GM18502 (cell line): Measurements from ENCODE around the gene MLNR.

Experiments
- ATAC-seq: cut with Tn5 transposase; IDR thresholded peaks from one replicate; pipeline ENCODE4 v1.9.1; 2021; ENCODE audit warnings: mild to moderate bottlenecking; ENCODE audit not compliant: unreplicated experiment, poor library complexity

Gene MLNR

GRCh38 chr13:49225223-49226042 is 5.3 kb downstream of the MLNR start:
- ATAC-seq, result no peak

- no peak for ATAC-seq
Observed at GRCh38 chr13:49226613-49227012, 6.5 kb downstream of the MLNR start.

GRCh38 chr13:49234741-49235140 is 14.6 kb downstream of the MLNR start:
- no peak for ATAC-seq

- no peak for ATAC-seq
Observed at GRCh38 chr13:49235856-49236431, 15.8 kb downstream of the MLNR start.

- no peak for ATAC-seq
Observed at GRCh38 chr13:49238621-49239020, 18.5 kb downstream of the MLNR start.

- peak; percentile 47 for ATAC-seq
Observed at GRCh38 chr13:49240017-49240416, 19.9 kb downstream of the MLNR start.

GRCh38 chr13:49241296-49241695 is 21.2 kb downstream of the MLNR start:
- ATAC-seq, result no peak

GRCh38 chr13:49245101-49245500 is 25.0 kb downstream of the MLNR start:
- ATAC-seq, result no peak

- peak; percentile 41 for ATAC-seq
Observed at GRCh38 chr13:49246850-49247642, 26.9 kb downstream of the MLNR start.

- peak; percentile 97 for ATAC-seq
Observed at GRCh38 chr13:49247643-49248621, 27.8 kb downstream of the MLNR start, which contains the start of gene CDADC1. Gene CDADC1 (plus strand): TSS chr13:49247925. CDS start chr13:49248038, 113 bp downstream.

- no peak for ATAC-seq
Observed at GRCh38 chr13:49248622-49249002, 28.5 kb downstream of the MLNR start.

GRCh38 chr13:49251326-49251725 is 31.2 kb downstream of the MLNR start:
- no peak for ATAC-seq

- no peak for ATAC-seq
Observed at GRCh38 chr13:49253310-49253709, 33.2 kb downstream of the MLNR start.

GRCh38 chr13:49254007-49254406 is 33.9 kb downstream of the MLNR start:
- no peak for ATAC-seq

GRCh38 chr13:49256841-49257240 is 36.7 kb downstream of the MLNR start:
- ATAC-seq, result no peak

- ATAC-seq, result no peak
Observed at GRCh38 chr13:49258089-49258796, 38.1 kb downstream of the MLNR start.

GRCh38 chr13:49259586-49259985 is 39.4 kb downstream of the MLNR start:
- ATAC-seq, result no peak

GRCh38 chr13:49262634-49263033 is 42.5 kb downstream of the MLNR start:
- ATAC-seq, result no peak

- no peak for ATAC-seq
Observed at GRCh38 chr13:49265822-49266221, 45.7 kb downstream of the MLNR start.
